GM12892 (cell line): ENCODE results near the gene GPR153.

Source experiments
- POLR2A ChIP-seq: IDR thresholded peaks from 2 replicates; pipeline ENCODE4 v1.6.1; 2011; ENCODE audit warnings: low read depth, low read length, control low read depth
- POLR2AphosphoS5 ChIP-seq: IDR thresholded peaks from 2 replicates; pipeline ENCODE4 v1.6.1; 2011; ENCODE audit warnings: low read depth, low read length, control low read depth
- TAF1 ChIP-seq: IDR thresholded peaks from 2 replicates; pipeline ENCODE4 v1.6.1; 2011; ENCODE audit warnings: low read depth, mild to moderate bottlenecking, control low read depth, low read length, borderline replicate concordance

GRCh38 chr1:6260433-6260934 is 414 bp downstream of the GPR153 start:
- TF ChIP-seq POLR2A (no peak), POLR2AphosphoS5 (no peak), TAF1 (no peak)
